IPS-11a (cell line): ENCODE results near the gene PROKR2.

Experiments
- H3K4me3 ChIP-seq: one replicate; pipeline ENCODE4 v1.5.1; 2013; ENCODE audit warnings: low read depth, low read length, control low read depth

Gene PROKR2

GRCh38 chr20:5290596-5290995 lies 26.2 kb downstream of the PROKR2 start:
- no peak overlapping the region for H3K4me3 ChIP-seq

GRCh38 chr20:5282561-5282960 lies 34.2 kb downstream of the PROKR2 start:
- no peak overlapping the region for H3K4me3 ChIP-seq

- no peak overlapping the region for H3K4me3 ChIP-seq
Measured at GRCh38 chr20:5279661-5280060, 37.1 kb downstream of the PROKR2 start.

- no peak overlapping the region for H3K4me3 ChIP-seq
Measured at GRCh38 chr20:5272268-5272667, 44.5 kb downstream of the PROKR2 start.

- H3K4me3 ChIP-seq: no peak overlapping the region
Measured at GRCh38 chr20:5270603-5271002, 46.2 kb downstream of the PROKR2 start.

GRCh38 chr20:5268449-5268848 lies 48.3 kb downstream of the PROKR2 start:
- H3K4me3 ChIP-seq: no peak overlapping the region

GRCh38 chr20:5267092-5267491 lies 49.7 kb downstream of the PROKR2 start:
- no peak overlapping the region for H3K4me3 ChIP-seq
